Naive thymus-derived CD4-positive, alpha-beta T cell (primary cell): ENCODE data around the gene REM2. TPM values are rescaled to one million over a fixed set of nuclear protein-coding genes. Genes with fewer than 3 reads are reported as not detected.

Experiments
- ATAC-seq: fragments of 150-1000 bp; cut with Tn5 transposase; 2 replicates; pipeline ENCODE4 v1.10.0; 2021; ENCODE audit warnings: mild to moderate bottlenecking, moderate library complexity
- CTCF ChIA-PET: fragments of 350-600 bp; sonication (Branson Sonifier 250); formaldehyde crosslinking; loops from one replicate; lab custom pipeline; 2021; ENCODE audit warnings: antibody characterized with exemption; lab: Charles Lee
- POLR2A ChIA-PET: fragments of 350-600 bp; sonication (Branson Sonifier 250); formaldehyde crosslinking; loops from one replicate; lab custom pipeline; 2021; ENCODE audit warnings: antibody characterized with exemption, inconsistent platforms; lab: Charles Lee
- DNase-seq, 9 donors: peaks; one replicate each; pipeline versions ENCODE4 v3.0.0 to v3.0.0-alpha.2; 2020 to 2022; ENCODE audit warnings: mixed read lengths in 1 of 9
- H3K27ac ChIP-seq: one replicate; pipeline ENCODE4 v1.7.0; 2013; ENCODE audit warnings: mild to moderate bottlenecking, low read depth, low read length, moderate library complexity
- H3K27me3 ChIP-seq, 2 donors: one replicate each; pipeline ENCODE4 v1.7.0; 2013; ENCODE audit warnings: low read length in 2 of 2, mild to moderate bottlenecking in 2 of 2, moderate library complexity in 2 of 2; ENCODE audit not compliant: control insufficient read depth in 2 of 2, insufficient read depth in 2 of 2
- H3K36me3 ChIP-seq, 3 experiments: 1 replicate in 2 of 3; 2 replicates in 1 of 3; pipeline ENCODE4 v1.7.0; 2013; ENCODE audit warnings: low read length in 3 of 3, mild to moderate bottlenecking in 3 of 3, moderate library complexity in 1 of 3; ENCODE audit not compliant: insufficient read depth in 3 of 3, control insufficient read depth in 2 of 3
- H3K4me1 ChIP-seq, 2 donors: one replicate each; pipeline ENCODE4 v1.7.0; 2013; ENCODE audit warnings: low read length in 2 of 2, mild to moderate bottlenecking in 2 of 2, moderate library complexity in 1 of 2; ENCODE audit not compliant: control insufficient read depth in 2 of 2, insufficient read depth in 2 of 2
- H3K4me3 ChIP-seq: 2 replicates; pipeline ENCODE4 v1.7.0; 2013; ENCODE audit warnings: mild to moderate bottlenecking, low read length
- H3K9me3 ChIP-seq, 3 experiments: 1 replicate in 2 of 3; 2 replicates in 1 of 3; pipeline ENCODE4 v1.7.0; 2013; ENCODE audit warnings: low read length in 3 of 3; ENCODE audit not compliant: control insufficient read depth in 2 of 3
- H3K27ac Mint-ChIP-seq, 9 donors: one replicate each; pipeline ENCODE4 v1.8.0; 2020 to 2022; ENCODE audit warnings: mixed read lengths in 9 of 9, mild to moderate bottlenecking in 8 of 9, moderate library complexity in 5 of 9, inconsistent platforms in 2 of 9
- H3K27me3 Mint-ChIP-seq, 5 donors: one replicate each; pipeline ENCODE4 v1.8.0; 2021 to 2022; ENCODE audit warnings: mixed read lengths in 5 of 5, mild to moderate bottlenecking in 1 of 5
- H3K36me3 Mint-ChIP-seq, 5 donors: one replicate each; pipeline ENCODE4 v1.8.0; 2020 to 2022; ENCODE audit warnings: mixed read lengths in 5 of 5, mild to moderate bottlenecking in 3 of 5, inconsistent platforms in 1 of 5
- H3K4me1 Mint-ChIP-seq, 7 donors: one replicate each; pipeline ENCODE4 v1.8.0; 2020 to 2022; ENCODE audit warnings: mixed read lengths in 7 of 7, mild to moderate bottlenecking in 3 of 7, inconsistent platforms in 1 of 7
- H3K4me3 Mint-ChIP-seq, 10 donors: one replicate each; pipeline ENCODE4 v1.8.0; 2020 to 2022; ENCODE audit warnings: mild to moderate bottlenecking in 10 of 10, mixed read lengths in 10 of 10, moderate library complexity in 6 of 10, inconsistent platforms in 2 of 10
- H3K9me3 Mint-ChIP-seq, 11 donors: one replicate each; pipeline ENCODE4 v1.8.0; 2020 to 2022; ENCODE audit warnings: mixed read lengths in 11 of 11, mild to moderate bottlenecking in 4 of 11, inconsistent platforms in 1 of 11, moderate library complexity in 1 of 11
- intact Hi-C, 2 donors: fragments of 100-400 bp; cut with micrococcal nuclease; formaldehyde crosslinking; loops; one replicate each; pipeline ENCODE4 v1.15.1; 2023
- polyA plus RNA-seq, 2 donors: library from polyadenylated mRNA; unstranded; fragments of 300-500 nt; fragmentation: Illumina TruSeq; gene quantifications; one replicate each; pipeline ENCODE4 v1.2.3, GENCODE V29; 2021
- total RNA-seq, 6 experiments: library from RNA in 5 of 6; stranded (reverse) in 5 of 6; gene quantifications; 1 replicate in 5 of 6; 2 replicates in 1 of 6; pipeline ENCODE4 v1.2.3 and lab custom pipeline; 2021 to 2026

REM2 gene
- total and polyA plus RNA-seq, 7 experiments from 2014 or later = 0.58 to 8.6 (median 3.9) TPM

DNA sequence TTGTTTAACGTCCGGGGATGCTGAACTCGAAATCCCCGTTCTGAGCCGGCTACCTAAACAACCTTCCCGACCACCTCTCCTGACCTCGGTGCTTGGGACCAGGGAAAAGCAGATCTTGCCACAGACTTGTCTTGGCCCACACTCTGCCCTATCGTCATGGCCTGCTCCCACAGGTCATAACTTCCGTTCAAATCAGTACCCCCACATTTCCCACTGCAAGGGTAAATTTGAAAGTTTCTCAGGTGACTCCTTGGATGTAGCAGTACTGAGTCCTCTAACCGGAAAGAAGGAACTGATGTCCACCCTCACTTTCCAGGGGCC lies 36.5 kb downstream of the REM2 start:
- Histone ChIP-seq H3K27ac (peak overlapping the region; percentile 98), H3K4me1 (peaks cover 0 to 19% of the 10 kb centered on the region in 2 donors), H3K36me3 (peaks cover 4 to 34% (median 9%) of the 10 kb centered on the region in 3 experiments), H3K4me3 (peak overlapping the region; percentile 44), H3K27me3 (no peaks in the 10 kb centered on the region), H3K9me3 (no peaks in the 10 kb centered on the region)
- POLR2A ChIA-PET = interaction anchor here (0.7 to 6.9 kb wide), 14 partner anchors 9 to 1651 kb away, joined by 3 to 74 read pairs (median 9); partner anchors contain the start of genes ACIN1, C14orf119, DAD1 and HAUS4
- DNase-seq = no peak
- H3K36me3 Mint-ChIP-seq = peaks cover 13 to 36% (median 30%) of the 10 kb centered on the region in 5 donors
- peak overlapping the region; percentile 93 to 100 (median 97) for H3K4me3 Mint-ChIP-seq
- CTCF ChIA-PET = interaction anchor here (1.0 to 3.5 kb wide), 7 partner anchors 10 to 349 kb away, joined by 3 to 27 read pairs (median 6); partner anchors contain the start of gene PRMT5
- H3K27me3 Mint-ChIP-seq = peaks cover 0 to 4% (median 0%) of the 10 kb centered on the region in 5 donors
- peaks cover 0 to 7% (median 0%) of the 10 kb centered on the region in 11 donors for H3K9me3 Mint-ChIP-seq
- H3K4me1 Mint-ChIP-seq = peaks cover 18 to 52% (median 46%) of the 10 kb centered on the region in 7 donors
- peak overlapping the region; percentile 100 for H3K27ac Mint-ChIP-seq
- intact Hi-C loops = loop anchor here (1.0 to 5.0 kb wide), 19 partner anchors 10 to 1651 kb away; partner anchors contain the start of genes ACIN1 (in 2 of the 2), C14orf119 (in 2 of the 2), DAD1 (in 2 of the 2) and HAUS4 (in 2 of the 2)
- ATAC-seq = no peak

DNA sequence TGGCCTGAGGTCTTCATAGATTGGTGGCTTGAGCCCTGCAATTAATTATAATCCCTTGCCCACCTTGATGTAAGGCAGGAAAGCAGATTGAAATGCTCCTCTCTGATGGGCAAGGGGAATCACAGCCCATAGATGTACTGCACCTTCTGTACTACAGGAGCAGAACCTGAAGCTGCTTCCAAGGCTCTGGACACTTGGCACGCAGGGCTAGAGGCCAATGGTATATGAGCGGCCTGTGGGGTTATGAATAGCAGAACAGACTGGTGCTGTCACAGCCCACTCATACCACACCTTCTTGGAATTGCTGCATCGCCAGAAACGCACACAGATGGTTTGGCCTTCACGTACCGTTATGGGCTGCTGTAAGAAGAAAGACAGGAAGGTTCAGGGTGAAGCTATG lies 37.7 kb downstream of the REM2 start:
- peaks cover 13 to 40% (median 30%) of the 10 kb centered on the region in 5 donors for H3K36me3 Mint-ChIP-seq
- ChIA-PET POLR2A (interaction anchor here (0.6 to 6.9 kb wide), 8 partner anchors 8 to 350 kb away, joined by 3 to 74 read pairs (median 13); partner anchors contain the start of genes ACIN1, C14orf119, HAUS4 and LRP10), CTCF (interaction anchor here (1.0 to 1.7 kb wide), 3 partner anchors 9 to 138 kb away, joined by 4 to 6 read pairs (median 5); partner anchors contain the start of gene PRMT5)
- Histone ChIP-seq H3K27ac (peak overlapping the region; percentile 98), H3K9me3 (no peaks in the 10 kb centered on the region), H3K27me3 (no peaks in the 10 kb centered on the region), H3K4me3 (no peak overlapping the region), H3K4me1 (peaks cover 0 to 19% of the 10 kb centered on the region in 2 donors), H3K36me3 (peaks cover 4 to 39% (median 12%) of the 10 kb centered on the region in 3 experiments)
- intact Hi-C loops = loop anchor here in 1 of 2 donors (10.0 kb wide), 1 partner anchor 1466 kb away; the partner anchor contains the start of gene CHD8
- H3K4me1 Mint-ChIP-seq = peaks cover 13 to 41% (median 38%) of the 10 kb centered on the region in 7 donors
- ATAC-seq (no peak), DNase-seq (no peak)
- H3K4me3 Mint-ChIP-seq = peak overlapping the region in 1 of 10 donors; percentile 100
- peaks cover 0 to 4% (median 0%) of the 10 kb centered on the region in 5 donors for H3K27me3 Mint-ChIP-seq
- H3K9me3 Mint-ChIP-seq = peaks cover 0 to 7% (median 0%) of the 10 kb centered on the region in 11 donors
- peak overlapping the region in 6 of 9 donors; percentile 100 for H3K27ac Mint-ChIP-seq

DNA sequence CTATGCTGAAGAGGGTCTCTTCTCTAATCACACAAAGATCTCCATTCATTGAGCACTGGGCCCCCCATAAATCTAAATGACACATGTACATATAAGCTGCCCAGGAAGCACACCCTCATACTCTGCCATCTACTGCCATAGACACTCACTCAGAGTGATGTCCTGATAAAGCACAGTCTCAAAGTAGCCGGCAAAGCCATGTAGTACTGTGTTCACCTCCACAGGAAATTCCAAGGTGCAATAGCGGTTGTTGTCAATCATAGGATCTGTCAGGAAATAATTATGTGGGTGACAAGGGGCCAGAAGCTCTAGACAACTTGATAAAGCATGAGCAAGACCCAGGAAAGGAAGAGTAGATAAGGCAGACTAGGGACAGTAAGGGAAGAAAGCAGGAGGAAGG lies 39.3 kb downstream of the REM2 start:
- peaks cover 4 to 46% (median 12%) of the 10 kb centered on the region in 3 experiments for H3K36me3 ChIP-seq
- H3K4me3 Mint-ChIP-seq = no peak overlapping the region
- ChIA-PET CTCF (interaction anchor here (0.7 kb wide), 1 partner anchor 23 kb away, joined by 3 read pairs; no protein-coding TSS in a partner anchor), POLR2A (interaction anchor here (0.6 kb wide), 1 partner anchor 28 kb away, joined by 3 read pairs; no protein-coding TSS in a partner anchor)
- peaks cover 0 to 4% (median 0%) of the 10 kb centered on the region in 5 donors for H3K27me3 Mint-ChIP-seq
- no peak overlapping the region for H3K27ac ChIP-seq
- H3K27me3 ChIP-seq = no peaks in the 10 kb centered on the region
- H3K4me3 ChIP-seq = no peak overlapping the region
- no peak for DNase-seq
- ATAC-seq = no peak
- H3K4me1 Mint-ChIP-seq = peaks cover 7 to 43% (median 32%) of the 10 kb centered on the region in 7 donors
- intact Hi-C loops = loop anchor here in 1 of 2 donors (10.0 kb wide), 1 partner anchor 1467 kb away; the partner anchor contains the start of gene CHD8
- peaks cover 13 to 48% (median 30%) of the 10 kb centered on the region in 5 donors for H3K36me3 Mint-ChIP-seq
- H3K9me3 ChIP-seq = no peaks in the 10 kb centered on the region
- H3K4me1 ChIP-seq = peaks cover 0 to 14% of the 10 kb centered on the region in 2 donors
- peak overlapping the region in 2 of 9 donors; percentile 12 to 26 for H3K27ac Mint-ChIP-seq
- H3K9me3 Mint-ChIP-seq = peaks cover 0 to 7% (median 0%) of the 10 kb centered on the region in 11 donors

DNA sequence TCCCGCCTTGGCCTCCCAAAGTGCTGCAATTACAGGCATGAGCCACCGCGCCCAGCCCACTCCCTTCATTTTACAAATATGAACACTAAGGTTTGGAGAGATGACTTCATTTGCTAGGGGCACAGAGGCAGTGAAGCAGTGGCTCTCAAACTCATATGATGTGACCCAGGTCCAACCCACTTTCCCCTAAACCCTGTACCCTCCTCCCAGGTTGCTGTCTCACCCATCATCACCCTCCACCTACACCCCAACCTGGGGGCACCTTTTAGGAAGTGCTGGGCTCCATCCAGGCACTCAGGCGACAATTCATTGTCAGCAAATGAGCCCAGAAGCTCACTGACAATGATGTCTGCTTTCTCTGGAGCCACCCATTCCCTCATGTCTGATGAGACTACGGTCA lies 40.7 kb downstream of the REM2 start:
- Mint-ChIP-seq H3K36me3 (peaks cover 13 to 48% (median 21%) of the 10 kb centered on the region in 5 donors), H3K27ac (no peak overlapping the region), H3K4me3 (no peak overlapping the region), H3K4me1 (peaks cover 7 to 37% (median 26%) of the 10 kb centered on the region in 7 donors), H3K27me3 (peaks cover 0 to 4% (median 0%) of the 10 kb centered on the region in 5 donors), H3K9me3 (peaks cover 0 to 5% (median 0%) of the 10 kb centered on the region in 11 donors)
- Histone ChIP-seq H3K4me3 (no peak overlapping the region), H3K4me1 (peaks cover 9 to 17% of the 10 kb centered on the region in 2 donors), H3K27ac (no peak overlapping the region), H3K36me3 (peaks cover 4 to 46% (median 12%) of the 10 kb centered on the region in 3 experiments), H3K27me3 (no peaks in the 10 kb centered on the region), H3K9me3 (no peaks in the 10 kb centered on the region)
- intact Hi-C loops = loop anchor here in 1 of 2 donors (10.0 kb wide), 1 partner anchor 1469 kb away; the partner anchor contains the start of gene CHD8
- POLR2A ChIA-PET = no interaction called here
- ATAC-seq (no peak), DNase-seq (no peak)
- CTCF ChIA-PET = no interaction called here

DNA sequence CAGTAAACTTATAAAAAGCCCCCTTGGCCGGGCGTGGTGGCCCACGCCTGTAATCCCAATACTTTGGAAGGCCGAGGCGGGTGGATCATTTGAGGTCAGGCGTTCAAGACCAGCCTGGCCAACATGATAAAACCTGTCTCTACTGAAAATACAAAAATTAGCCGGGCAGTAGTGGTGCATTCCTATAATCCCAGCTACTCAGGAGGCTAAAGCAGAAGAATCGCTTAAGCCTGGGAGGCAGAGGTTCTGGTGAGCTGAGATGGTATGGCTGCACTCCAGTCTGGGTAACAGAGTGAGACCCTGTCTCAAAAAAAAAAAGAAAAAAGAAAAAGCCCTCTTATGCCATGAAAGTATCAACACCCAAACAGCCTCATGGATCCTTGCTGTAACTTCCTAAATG lies 42.5 kb downstream of the REM2 start:
- H3K4me1 Mint-ChIP-seq = peaks cover 3 to 25% (median 13%) of the 10 kb centered on the region in 7 donors
- no peaks in the 10 kb centered on the region for H3K9me3 Mint-ChIP-seq
- no peak for DNase-seq
- intact Hi-C loops = loop anchor here in 1 of 2 donors (10.0 kb wide), 1 partner anchor 1471 kb away; the partner anchor contains the start of gene CHD8
- POLR2A ChIA-PET = interaction anchor here (0.6 kb wide), 1 partner anchor 9 kb away, joined by 5 read pairs; no protein-coding TSS in a partner anchor
- no peaks in the 10 kb centered on the region for H3K27me3 ChIP-seq
- H3K27ac Mint-ChIP-seq = no peak overlapping the region
- H3K36me3 ChIP-seq = peaks cover 4 to 47% (median 12%) of the 10 kb centered on the region in 3 experiments
- peaks cover 13 to 48% (median 18%) of the 10 kb centered on the region in 5 donors for H3K36me3 Mint-ChIP-seq
- H3K4me3 Mint-ChIP-seq = no peak overlapping the region
- no peak overlapping the region for H3K27ac ChIP-seq
- no peaks in the 10 kb centered on the region for H3K27me3 Mint-ChIP-seq
- no peak for ATAC-seq
- CTCF ChIA-PET = no interaction called here
- peaks cover 9 to 16% of the 10 kb centered on the region in 2 donors for H3K4me1 ChIP-seq
- H3K9me3 ChIP-seq = no peaks in the 10 kb centered on the region
- no peak overlapping the region for H3K4me3 ChIP-seq

DNA sequence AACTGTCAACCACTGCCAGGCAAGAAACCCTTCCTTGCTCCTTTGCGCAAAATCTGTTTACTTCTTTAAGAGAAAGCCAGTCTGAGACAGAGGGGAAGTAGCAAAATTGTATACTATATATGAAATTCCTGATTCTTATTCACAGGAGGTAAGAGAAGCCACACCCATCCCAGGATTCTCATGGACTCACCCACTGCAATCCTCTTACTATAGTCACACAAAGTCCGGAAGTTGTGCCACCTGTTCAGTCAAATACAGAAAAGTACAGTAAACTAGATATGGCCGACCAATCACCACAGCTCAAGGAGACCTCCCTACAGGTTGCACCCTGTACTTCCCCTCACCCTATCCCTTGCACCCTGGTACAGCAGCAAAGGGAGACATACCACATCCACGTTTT lies 43.3 kb downstream of the REM2 start:
- Mint-ChIP-seq H3K27ac (peak overlapping the region in 1 of 9 donors; percentile 67), H3K4me3 (peak overlapping the region in 3 of 10 donors; percentile 4 to 42 (median 21)), H3K36me3 (peaks cover 9 to 42% (median 14%) of the 10 kb centered on the region in 5 donors), H3K4me1 (peaks cover 3 to 25% (median 13%) of the 10 kb centered on the region in 7 donors), H3K27me3 (no peaks in the 10 kb centered on the region), H3K9me3 (no peaks in the 10 kb centered on the region)
- ChIA-PET POLR2A (interaction anchor here (0.6 to 4.8 kb wide), 2 partner anchors 8 to 10 kb away, joined by 5 to 74 read pairs; partner anchors contain the start of gene RBM23), CTCF (interaction anchor here (0.9 kb wide), 1 partner anchor 335 kb away, joined by 3 read pairs; no protein-coding TSS in a partner anchor)
- DNase-seq (no peak), ATAC-seq (no peak)
- Histone ChIP-seq H3K27ac (no peak overlapping the region), H3K9me3 (no peaks in the 10 kb centered on the region), H3K4me1 (peaks cover 9 to 17% of the 10 kb centered on the region in 2 donors), H3K4me3 (no peak overlapping the region), H3K36me3 (peaks cover 4 to 41% (median 12%) of the 10 kb centered on the region in 3 experiments), H3K27me3 (no peaks in the 10 kb centered on the region)
- intact Hi-C loops = loop anchor here in 1 of 2 donors (10.0 kb wide), 1 partner anchor 1472 kb away; the partner anchor contains the start of gene CHD8
